Central memory CD4-positive, alpha-beta T cell (primary cell): ENCODE measurements around the gene CYREN.
A peak's percentile ranks its signal among the peaks of the same experiment; 100 is the strongest.
"Not testable (repeated sequence)": the region's sequence is repeated elsewhere in the genome, so short reads cannot be mapped to it uniquely, and the experiment has no call there.

Experiments used
- DNase-seq: peaks from one replicate; pipeline ENCODE4 v3.0.0; 2022
- total RNA-seq, 3 experiments: gene quantifications; one replicate each; lab custom pipeline; 2026; lab: John Stamatoyannopoulos, UW

The CYREN gene
- 23.0 to 47.5 (median 43.1) reads per million in 3 experiments for total RNA-seq

- DNase-seq = peak; percentile 80
These were observed at the start of gene CYREN for GRCh38 chr7:135170274-135170997. TSS of gene CYREN (minus strand) at chr7:135170707. CDS start at chr7:135168922, 1,785 bp downstream.

GRCh38 chr7:135217645-135218509 lies 47.4 kb upstream of the CYREN start:
- DNase-seq = no peak

GRCh38 chr7:135215698-135216097 lies 45.2 kb upstream of the CYREN start:
- no peak for DNase-seq

- no peak for DNase-seq
These were observed 44.7 kb upstream of the CYREN start for GRCh38 chr7:135215180-135215579.

- no peak for DNase-seq
These were observed 43.3 kb upstream of the CYREN start for GRCh38 chr7:135213831-135214230.

GRCh38 chr7:135211946-135212685 lies 41.6 kb upstream of the CYREN start:
- DNase-seq = not testable (repeated sequence)

GRCh38 chr7:135211179-135211945 lies 40.9 kb upstream of the CYREN start, which contains the start of gene WDR91:
TSS of gene WDR91 (minus strand) at chr7:135211526. CDS start at chr7:135211502, 24 bp downstream.
- DNase-seq = peak; percentile 90

- DNase-seq = no peak
These were observed 40.3 kb upstream of the CYREN start for GRCh38 chr7:135210888-135211178.

- DNase-seq = no peak
These were observed 38.8 kb upstream of the CYREN start for GRCh38 chr7:135209225-135209834.

GRCh38 chr7:135208102-135208793 lies 37.7 kb upstream of the CYREN start:
- DNase-seq = no peak

- no peak for DNase-seq
These were observed 37.0 kb upstream of the CYREN start for GRCh38 chr7:135207406-135208101.

GRCh38 chr7:135206941-135207391 lies 36.5 kb upstream of the CYREN start:
- DNase-seq = no peak

- no peak for DNase-seq
These were observed 35.3 kb upstream of the CYREN start for GRCh38 chr7:135205850-135206249.

- DNase-seq = no peak
These were observed 34.4 kb upstream of the CYREN start for GRCh38 chr7:135204876-135205275.

- DNase-seq = no peak
These were observed 33.8 kb upstream of the CYREN start for GRCh38 chr7:135204341-135204749.

GRCh38 chr7:135201350-135201749 lies 30.8 kb upstream of the CYREN start:
- DNase-seq = no peak

- DNase-seq = no peak
These were observed 30.4 kb upstream of the CYREN start for GRCh38 chr7:135200821-135201331.

- no peak for DNase-seq
These were observed 28.9 kb upstream of the CYREN start for GRCh38 chr7:135199439-135199838.

- DNase-seq = no peak
These were observed 27.6 kb upstream of the CYREN start for GRCh38 chr7:135197906-135198655.

GRCh38 chr7:135197343-135197742 lies 26.8 kb upstream of the CYREN start:
- no peak for DNase-seq
